GM10266 (cell line): ENCODE data around the gene KRABD2.
A peak's percentile ranks its signal among the peaks of the same experiment; 100 is the strongest.

Source experiments
- DNase-seq: peaks from one replicate; pipeline ENCODE4 v3.0.0; 2012; ENCODE audit errors: extremely low spot score
- TF ChIP-seq, protein P1 (sequence below): IDR thresholded peaks from 2 replicates; pipeline ENCODE4 v1.5.1; 2012; ENCODE audit warnings: mild to moderate bottlenecking, low read depth; ENCODE audit not compliant: control insufficient read depth, insufficient read depth; ENCODE audit errors: missing control alignments

KRABD2 gene

GRCh38 chr17:8413938-8414337, 37.4 kb upstream of the KRABD2 start:
- TF ChIP-seq, protein P1, sequence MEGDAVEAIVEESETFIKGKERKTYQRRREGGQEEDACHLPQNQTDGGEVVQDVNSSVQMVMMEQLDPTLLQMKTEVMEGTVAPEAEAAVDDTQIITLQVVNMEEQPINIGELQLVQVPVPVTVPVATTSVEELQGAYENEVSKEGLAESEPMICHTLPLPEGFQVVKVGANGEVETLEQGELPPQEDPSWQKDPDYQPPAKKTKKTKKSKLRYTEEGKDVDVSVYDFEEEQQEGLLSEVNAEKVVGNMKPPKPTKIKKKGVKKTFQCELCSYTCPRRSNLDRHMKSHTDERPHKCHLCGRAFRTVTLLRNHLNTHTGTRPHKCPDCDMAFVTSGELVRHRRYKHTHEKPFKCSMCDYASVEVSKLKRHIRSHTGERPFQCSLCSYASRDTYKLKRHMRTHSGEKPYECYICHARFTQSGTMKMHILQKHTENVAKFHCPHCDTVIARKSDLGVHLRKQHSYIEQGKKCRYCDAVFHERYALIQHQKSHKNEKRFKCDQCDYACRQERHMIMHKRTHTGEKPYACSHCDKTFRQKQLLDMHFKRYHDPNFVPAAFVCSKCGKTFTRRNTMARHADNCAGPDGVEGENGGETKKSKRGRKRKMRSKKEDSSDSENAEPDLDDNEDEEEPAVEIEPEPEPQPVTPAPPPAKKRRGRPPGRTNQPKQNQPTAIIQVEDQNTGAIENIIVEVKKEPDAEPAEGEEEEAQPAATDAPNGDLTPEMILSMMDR, result no peak
- DNase-seq, result no peak

DNA sequence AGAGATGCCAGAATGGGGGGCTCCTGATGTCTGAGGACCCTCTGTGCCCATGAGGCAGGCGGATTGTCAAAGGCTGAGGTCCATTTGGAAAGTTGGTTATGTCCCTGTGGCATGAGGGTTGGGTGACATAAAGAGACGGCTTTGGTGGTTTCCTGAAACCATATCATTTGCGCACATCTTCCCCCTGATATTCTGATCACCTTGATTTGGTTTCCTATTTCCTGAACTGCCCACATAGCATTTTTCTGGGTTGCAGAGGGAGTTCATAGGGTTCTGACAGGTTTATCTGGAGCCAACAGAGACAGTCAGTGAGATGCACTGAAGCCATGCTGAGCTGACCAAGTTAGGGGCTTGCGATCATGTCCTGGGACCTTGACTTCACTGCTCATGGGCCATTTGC, 36.8 kb upstream of the KRABD2 start:
- TF ChIP-seq, protein P1, result no peak
- no peak for DNase-seq

- no peak for DNase-seq
- TF ChIP-seq, protein P1, result no peak
These were observed 35.6 kb upstream of the KRABD2 start for GRCh38 chr17:8412089-8412488.

DNA sequence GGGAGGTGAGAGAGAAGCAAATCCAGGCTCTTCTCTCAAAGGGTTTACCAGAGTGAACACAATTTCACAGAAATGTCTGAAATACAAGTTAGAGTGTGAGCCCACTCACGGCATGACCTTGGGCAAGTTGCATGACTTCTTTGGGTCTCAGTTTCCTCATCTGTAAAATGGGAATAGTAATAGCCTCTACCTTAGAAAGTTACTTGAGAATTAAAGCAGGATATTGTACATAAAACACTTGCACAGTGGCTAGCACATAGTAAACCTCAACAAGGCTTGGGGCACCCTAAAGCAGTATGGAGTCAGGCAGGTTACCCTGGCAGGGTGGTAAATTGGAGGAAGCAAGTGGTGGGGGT, 34.4 kb upstream of the KRABD2 start:
- TF ChIP-seq, protein P1, result no peak
- DNase-seq, result no peak

GRCh38 chr17:8409966-8410882, 33.7 kb upstream of the KRABD2 start:
- DNase-seq, result peak; percentile 67
- TF ChIP-seq, protein P1, result peak; percentile 89

GRCh38 chr17:8408371-8408770, 31.9 kb upstream of the KRABD2 start:
- DNase-seq, result no peak
- TF ChIP-seq, protein P1, result no peak

DNA sequence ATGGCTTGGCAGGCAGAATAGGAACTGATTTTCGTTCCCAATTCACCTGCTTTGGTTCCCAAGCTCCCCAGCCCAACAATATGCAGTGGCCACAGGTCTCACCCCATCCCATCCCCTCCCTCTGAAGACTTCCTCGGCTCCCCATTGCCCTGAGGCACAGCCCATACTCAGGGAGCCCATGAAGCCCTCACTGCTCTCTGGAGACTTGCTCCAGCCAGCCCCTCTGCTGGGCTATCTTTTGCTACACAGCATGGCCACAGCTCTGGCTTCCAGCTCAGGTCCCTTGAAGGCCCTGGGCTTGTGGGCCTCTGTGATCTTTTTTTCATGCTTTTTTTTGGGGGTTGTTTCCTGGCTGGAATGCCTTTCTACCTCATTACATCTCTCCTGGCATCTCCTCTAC, 29.7 kb upstream of the KRABD2 start:
- TF ChIP-seq, protein P1, result no peak
- no peak for DNase-seq
